ENCODE measurements around the gene MAP3K20.
"Not testable (repeated sequence)": the region's sequence is repeated elsewhere in the genome, so short reads cannot be mapped to it uniquely, and the experiment has no call there.

The MAP3K20 gene

GRCh38 chr2:173287594-173287993 lies 211.9 kb downstream of the MAP3K20 start:
- DNase-seq, result no peak

GRCh38 chr2:173288561-173288960 lies 212.9 kb downstream of the MAP3K20 start:
- DNase-seq, result no peak

- no peak for DNase-seq
These were observed 214.4 kb downstream of the MAP3K20 start for GRCh38 chr2:173290046-173290445.

GRCh38 chr2:173290518-173290917 lies 214.9 kb downstream of the MAP3K20 start:
- DNase-seq, result no peak

GRCh38 chr2:173291412-173291811 lies 215.8 kb downstream of the MAP3K20 start:
- DNase-seq, result no peak

- no peak for DNase-seq
These were observed 220.6 kb downstream of the MAP3K20 start for GRCh38 chr2:173296235-173296634.

- no peak for DNase-seq
These were observed 223.0 kb downstream of the MAP3K20 start for GRCh38 chr2:173298536-173299097.

GRCh38 chr2:173299764-173300163 lies 224.1 kb downstream of the MAP3K20 start:
- DNase-seq, result no peak

- no peak for DNase-seq
These were observed 224.8 kb downstream of the MAP3K20 start for GRCh38 chr2:173300458-173300857.

GRCh38 chr2:173301549-173301948 lies 225.9 kb downstream of the MAP3K20 start:
- not testable (repeated sequence) for DNase-seq

- DNase-seq, result no peak
These were observed 229.7 kb downstream of the MAP3K20 start for GRCh38 chr2:173305303-173305702.

GRCh38 chr2:173307293-173307692 lies 231.6 kb downstream of the MAP3K20 start:
- no peak for DNase-seq

GRCh38 chr2:173309370-173309769 lies 233.7 kb downstream of the MAP3K20 start:
- DNase-seq, result not testable (repeated sequence)

- no peak for DNase-seq
These were observed 236.4 kb downstream of the MAP3K20 start for GRCh38 chr2:173311844-173312606.

All from NCI-H2171 treated with DMSO at 0.1 percent for 48 hours (cell line).